GM19023 (cell line): ENCODE measurements around the gene YEATS4.

Source experiments
- ATAC-seq: cut with Tn5 transposase; IDR thresholded peaks from one replicate; pipeline ENCODE4 v1.9.1; 2021; ENCODE audit warnings: mild to moderate bottlenecking, moderate library complexity; ENCODE audit not compliant: unreplicated experiment

The YEATS4 gene

DNA sequence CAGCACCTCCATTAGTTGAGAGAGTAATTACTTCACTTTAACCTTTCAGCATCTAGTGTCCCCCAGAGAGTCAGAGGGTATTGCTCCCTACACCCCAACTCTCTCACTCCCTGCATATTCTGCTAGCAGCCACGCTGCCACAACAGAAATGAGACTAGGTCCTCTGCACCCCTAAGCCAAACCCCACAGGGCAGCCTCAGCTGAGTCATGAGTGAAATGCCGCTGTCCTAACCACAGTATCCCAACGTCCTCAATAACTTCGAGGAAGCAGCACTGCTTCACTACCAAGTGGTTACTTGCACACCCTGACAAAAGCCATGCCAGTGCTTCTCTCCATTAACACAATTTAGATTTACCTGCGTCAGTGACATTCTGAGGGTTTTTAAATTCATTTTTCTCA lies 18.2 kb upstream of the YEATS4 start:
- ATAC-seq = no peak

GRCh38 chr12:69342421-69342820 lies 17.1 kb upstream of the YEATS4 start:
- no peak for ATAC-seq

- ATAC-seq = no peak
These were observed 16.2 kb upstream of the YEATS4 start for GRCh38 chr12:69343357-69343756.

DNA sequence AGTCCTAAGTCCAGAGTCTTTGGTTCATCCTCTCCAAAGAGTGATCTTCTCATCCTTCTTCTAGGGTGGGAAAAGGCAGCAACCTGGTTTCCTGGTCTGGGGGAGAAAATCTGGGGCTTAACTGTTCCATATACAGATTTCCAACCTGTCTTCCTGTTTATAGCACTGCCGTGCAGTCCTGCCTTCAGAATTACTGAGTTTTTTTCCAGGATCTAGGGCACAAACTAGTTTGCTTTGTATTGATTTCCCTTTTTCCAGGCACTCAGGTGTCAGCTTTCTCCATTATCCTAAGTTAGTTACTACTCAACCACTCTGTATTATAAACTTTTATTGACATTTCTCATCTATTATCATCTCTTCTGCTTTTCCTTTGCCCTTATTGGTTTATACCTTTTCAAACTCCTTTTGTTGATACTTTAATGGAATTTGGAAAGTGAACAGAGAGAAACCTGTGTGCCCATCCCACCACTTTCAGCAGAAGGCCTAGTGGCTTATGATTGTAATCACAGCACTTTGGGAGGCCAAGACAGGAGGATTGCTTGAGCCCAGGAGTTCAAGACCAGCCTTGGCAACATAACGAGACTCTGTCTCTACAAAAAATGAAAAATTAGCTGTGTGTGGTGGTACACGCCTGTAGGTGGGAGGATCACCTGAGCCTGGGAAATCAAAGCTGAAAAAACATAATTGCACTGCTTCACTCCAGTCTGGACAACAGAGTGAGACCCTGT lies 15.5 kb upstream of the YEATS4 start:
- ATAC-seq = no peak

- ATAC-seq = no peak
These were observed 14.5 kb upstream of the YEATS4 start for GRCh38 chr12:69345077-69345476.

- ATAC-seq = no peak
These were observed 13.8 kb upstream of the YEATS4 start for GRCh38 chr12:69345742-69346141.

DNA sequence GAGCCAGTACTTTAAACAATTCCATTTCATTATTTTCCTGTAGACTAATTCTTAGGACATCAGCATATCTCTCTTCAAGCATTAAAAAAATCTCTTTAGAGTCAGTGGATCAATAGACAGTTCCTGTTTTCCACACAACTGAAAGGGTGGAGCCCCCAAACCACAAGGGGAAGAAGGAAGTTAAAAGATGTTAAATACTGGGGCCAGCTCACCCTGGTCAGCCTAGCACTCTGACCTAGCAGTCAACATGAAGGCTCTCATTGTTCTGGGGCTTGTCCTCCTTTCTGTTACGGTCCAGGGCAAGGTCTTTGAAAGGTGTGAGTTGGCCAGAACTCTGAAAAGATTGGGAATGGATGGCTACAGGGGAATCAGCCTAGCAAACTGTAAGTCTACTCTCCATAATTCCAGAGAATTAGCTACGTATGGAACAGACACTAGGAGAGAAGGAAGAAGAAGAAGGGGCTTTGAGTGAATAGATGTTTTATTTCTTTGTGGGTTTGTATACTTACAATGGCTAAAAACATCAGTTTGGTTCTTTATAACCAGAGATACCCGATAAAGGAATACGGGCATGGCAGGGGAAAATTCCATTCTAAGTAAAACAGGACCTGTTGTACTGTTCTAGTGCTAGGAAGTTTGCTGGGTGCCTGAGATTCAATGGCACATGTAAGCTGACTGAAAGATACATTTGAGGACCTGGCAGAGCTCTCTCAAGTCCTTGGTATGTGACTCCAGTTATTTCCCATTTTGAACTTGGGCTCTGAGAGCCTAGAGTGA lies 11.2 kb upstream of the YEATS4 start, which contains the start of gene LYZ:
Gene LYZ, plus strand, starts transcription at position 220 of the 777 bp plus-strand sequence. Its CDS starts 28 bp downstream, at position 248.
- ATAC-seq = no peak

DNA sequence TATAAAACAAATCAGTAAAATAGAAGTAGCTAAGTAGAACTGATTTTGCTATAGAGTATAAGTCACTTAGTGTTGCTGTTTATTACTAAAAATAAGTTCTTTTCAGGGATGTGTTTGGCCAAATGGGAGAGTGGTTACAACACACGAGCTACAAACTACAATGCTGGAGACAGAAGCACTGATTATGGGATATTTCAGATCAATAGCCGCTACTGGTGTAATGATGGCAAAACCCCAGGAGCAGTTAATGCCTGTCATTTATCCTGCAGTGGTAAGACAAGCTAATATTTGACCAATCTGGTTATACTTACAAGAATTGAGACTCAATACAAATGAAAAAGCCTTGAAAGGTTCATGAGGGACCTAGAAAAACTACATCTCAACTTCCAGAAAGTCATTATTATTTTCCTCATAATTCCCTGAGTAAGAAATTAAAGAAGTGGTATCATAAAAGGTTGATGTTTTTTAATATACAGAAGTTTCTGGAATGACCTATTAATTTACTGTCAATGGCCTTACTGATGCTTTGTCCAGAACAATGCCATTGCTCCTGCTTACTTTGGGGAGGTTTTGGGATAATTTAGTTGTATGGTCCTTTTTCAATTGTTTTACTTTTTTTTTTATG lies 9.4 kb upstream of the YEATS4 start:
- ATAC-seq = no peak

GRCh38 chr12:69350777-69351176 lies 8.8 kb upstream of the YEATS4 start:
- no peak for ATAC-seq

- ATAC-seq = no peak
These were observed 7.9 kb upstream of the YEATS4 start for GRCh38 chr12:69351462-69352236.

- no peak for ATAC-seq
These were observed 6.6 kb upstream of the YEATS4 start for GRCh38 chr12:69352904-69353303.

DNA sequence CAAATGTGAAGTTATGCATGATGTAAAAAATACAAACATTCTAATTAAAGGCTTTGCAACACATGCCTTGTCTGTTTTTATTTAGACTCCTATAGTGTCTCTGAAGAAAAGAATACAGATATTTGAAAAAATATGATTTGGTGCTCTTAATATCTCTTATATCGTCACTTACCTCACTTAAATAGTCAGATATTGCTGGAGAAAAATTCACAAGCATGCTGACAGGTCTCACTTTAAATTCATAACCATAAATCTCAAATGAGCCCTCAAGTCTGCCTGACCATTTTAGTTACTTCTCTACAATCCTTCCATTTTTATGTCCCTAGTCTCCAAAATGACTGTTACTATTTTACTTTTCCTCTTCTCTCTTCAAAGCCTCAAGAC lies 5.4 kb upstream of the YEATS4 start:
- ATAC-seq = no peak

DNA sequence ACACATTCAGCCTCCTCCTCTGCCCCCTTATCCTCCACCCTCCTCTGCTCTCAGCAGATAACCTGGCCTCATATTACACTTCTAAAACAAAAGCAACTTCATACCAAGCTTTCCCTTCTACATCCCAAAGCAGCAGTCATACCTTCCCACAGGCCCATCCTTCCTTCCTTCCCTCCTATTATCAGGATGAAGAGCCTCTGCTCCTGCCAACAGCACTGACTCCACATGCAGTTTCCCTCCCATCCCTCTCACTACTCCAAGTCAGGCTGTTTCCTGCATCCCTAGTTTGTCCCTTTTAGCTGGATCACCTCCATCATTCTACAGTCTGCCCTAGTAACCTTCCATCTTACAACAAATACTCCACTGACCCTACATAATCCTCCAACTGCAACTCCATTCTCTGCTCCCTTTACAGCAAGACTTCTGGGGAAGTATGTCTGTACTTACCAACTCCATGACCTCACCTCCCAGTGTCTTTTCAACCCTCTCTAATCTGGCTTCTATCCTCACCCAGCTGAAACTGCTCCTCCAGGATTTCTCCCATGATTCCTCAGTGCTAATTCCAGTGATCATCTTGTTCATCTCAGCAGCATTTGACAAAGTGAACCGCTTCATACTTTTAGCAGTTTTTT lies 4.9 kb upstream of the YEATS4 start:
- ATAC-seq = no peak

DNA sequence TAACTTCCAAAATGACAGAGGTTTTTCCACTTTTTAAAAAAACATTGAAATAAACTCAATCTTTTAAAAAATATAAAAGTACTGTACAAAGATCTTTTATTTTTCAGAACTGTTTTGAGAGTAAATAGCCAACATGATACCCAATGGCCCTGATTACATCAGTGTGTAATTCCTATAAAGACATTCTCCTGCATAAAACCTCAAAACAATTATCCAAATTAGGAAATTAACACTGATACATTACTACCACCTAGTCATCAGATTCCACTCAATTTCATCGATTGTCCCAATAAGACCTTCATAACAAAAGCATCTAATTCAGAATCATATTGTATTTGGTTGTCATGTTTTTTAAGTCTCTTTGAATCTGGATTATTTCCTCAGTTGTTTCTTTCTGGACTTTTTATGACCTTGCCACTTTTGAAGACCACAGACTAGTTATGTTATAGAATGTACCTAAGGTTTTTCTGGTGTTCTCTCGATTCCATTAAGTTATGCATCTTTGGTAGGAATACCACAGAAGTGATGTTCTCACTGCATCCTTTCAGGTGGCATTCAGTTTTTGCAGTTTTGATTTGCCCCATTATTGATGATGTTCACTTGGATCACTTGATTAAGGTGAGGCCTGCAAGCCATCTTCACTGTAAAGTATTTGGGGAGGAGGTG lies 4.0 kb upstream of the YEATS4 start:
- no peak for ATAC-seq

GRCh38 chr12:69360348-69360672 lies 767 bp downstream of the YEATS4 start:
- no peak for ATAC-seq

DNA sequence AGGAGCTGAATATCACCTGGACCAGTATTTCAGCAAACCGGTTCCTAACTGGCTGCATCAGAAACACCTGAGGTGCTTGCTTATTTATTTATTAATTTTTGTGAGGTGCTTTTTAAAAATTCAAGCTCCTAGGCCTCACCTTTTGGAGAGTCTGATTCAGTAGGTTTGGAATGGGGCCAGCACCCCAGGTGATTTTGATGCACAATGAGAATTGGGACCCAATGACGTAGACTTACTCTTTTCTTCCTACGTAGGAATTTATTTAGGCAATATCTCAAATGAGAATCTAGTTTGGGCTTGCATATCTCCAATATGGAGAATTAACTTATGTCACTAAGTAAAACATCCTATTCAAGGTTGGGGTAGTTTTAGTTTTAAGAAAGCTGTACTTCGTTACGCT lies 7.3 kb downstream of the YEATS4 start:
- ATAC-seq = no peak

DNA sequence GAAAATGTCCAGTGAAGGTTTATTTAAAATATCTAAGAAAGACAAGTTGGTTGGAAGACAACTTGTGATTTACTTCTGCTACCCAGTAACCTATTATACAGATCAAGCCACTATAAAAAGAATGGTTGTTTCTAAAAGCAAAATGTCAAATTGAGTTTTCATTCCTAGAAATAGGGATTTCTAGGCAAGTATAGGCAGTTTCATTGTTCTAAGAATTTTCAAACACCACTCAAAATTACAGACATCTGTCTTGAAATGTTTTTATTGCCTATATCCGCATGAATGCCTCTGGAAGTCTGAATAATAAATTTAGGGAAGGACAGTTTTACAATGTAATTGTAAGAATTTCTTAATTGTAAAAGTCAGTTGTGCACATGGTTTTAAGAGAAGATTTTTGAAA lies 8.6 kb downstream of the YEATS4 start:
- no peak for ATAC-seq

DNA sequence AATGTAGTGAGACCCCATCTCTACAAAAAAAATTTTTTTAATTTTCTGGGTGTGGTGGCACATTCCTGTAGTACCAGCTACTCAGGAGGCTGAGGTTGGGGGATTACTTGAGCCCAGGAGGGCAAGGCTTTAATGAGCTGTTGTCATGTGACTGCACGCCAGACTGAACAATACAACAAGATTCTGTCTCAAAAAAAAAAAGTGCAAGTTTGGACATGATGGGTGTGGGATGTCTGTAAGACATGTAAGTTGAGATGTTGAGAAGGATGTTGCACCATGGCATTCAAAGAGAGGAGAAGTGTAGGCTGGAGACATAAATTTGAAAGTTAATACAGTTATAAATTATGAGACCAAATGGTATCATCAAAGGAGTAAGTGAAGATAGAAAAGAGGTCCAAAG lies 23.5 kb downstream of the YEATS4 start:
- ATAC-seq = no peak

GRCh38 chr12:69385038-69385437 lies 25.5 kb downstream of the YEATS4 start:
- ATAC-seq = no peak

- no peak for ATAC-seq
These were observed 27.4 kb downstream of the YEATS4 start for GRCh38 chr12:69386921-69387320.
